Stimulated activated CD8-positive, alpha-beta memory T cell treated with anti-CD3 and anti-CD28 coated beads, Interleukin-15, amount 100 ng/mL, for 1 hour (primary cell): ENCODE results near the gene PLAC8L1.
"Not testable (repeated sequence)": the region's sequence is repeated elsewhere in the genome, so short reads cannot be mapped to it uniquely, and the experiment has no call there.

ENCODE experiments used
- DNase-seq: peaks from one replicate; pipeline ENCODE4 v3.0.0-alpha.2; 2020; ENCODE audit warnings: low read depth

The PLAC8L1 gene, protein sequence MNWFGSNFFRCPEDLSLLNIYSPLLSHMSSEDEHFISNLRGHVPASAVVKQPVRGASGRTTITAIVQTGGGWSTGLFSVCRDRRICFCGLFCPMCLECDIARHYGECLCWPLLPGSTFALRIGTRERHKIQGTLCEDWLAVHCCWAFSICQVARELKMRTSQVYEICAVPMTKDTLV

DNA sequence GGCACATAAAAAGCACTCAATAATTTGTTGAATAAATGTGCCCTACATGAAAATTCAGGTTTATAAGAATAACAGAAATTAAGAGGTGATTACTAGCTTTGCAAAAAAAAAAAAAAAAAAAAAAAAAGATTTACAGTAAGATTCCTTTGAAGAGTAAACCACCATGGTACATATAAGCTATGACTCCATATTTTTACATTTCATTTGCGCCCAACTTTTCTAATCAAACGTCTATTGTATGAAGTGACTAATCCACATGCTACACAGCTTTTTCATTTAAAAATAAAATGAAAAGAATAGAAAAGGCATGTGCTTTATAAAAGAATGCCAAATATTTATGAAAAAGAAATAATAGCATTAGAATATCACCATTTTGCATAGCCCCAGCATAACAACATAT is at the start of gene PLAC8L1:
Gene PLAC8L1 (minus strand): TSS at position 101 of the 400 bp plus-strand sequence. CDS start 1,266 bp downstream, outside the sequence.
- no peak for DNase-seq

DNA sequence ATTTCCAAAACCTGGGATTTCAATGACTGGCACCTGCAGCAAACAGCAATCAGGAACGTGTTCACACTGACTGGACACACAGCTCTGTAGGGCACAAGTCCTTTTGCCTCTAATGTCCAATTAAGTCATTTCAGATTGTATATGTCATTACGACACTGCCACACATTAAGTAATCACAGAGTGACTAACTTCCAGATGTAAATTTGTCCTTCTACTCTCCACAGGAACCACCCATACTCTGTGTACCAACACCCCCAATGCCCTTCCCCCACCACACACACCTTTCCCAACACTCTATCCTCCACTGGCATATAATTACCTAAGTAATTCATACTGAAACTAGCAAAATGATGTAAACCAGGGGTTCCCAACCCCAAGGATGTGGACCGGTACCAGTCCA is 46.6 kb upstream of the PLAC8L1 start:
- no peak for DNase-seq

DNA sequence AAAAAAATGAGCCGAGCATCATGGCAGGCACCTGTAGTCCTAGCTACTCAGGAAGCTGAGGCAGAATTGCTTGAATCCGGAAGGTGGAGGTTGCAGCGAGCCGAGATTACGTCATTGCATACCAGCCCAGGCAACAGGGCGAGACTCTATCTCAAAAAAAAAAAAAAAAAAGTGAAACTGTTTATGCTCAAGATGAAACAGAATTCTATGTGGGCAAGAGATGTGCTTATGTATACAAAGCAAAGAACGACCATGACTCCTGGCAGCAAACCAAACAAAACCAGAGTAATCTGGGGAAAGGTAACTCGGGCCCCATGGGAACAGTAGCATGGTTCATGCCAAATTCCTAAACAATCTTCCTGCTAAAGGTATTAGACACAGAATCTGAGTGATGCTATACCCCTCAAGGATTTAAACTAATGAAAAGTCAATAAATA is 32.6 kb upstream of the PLAC8L1 start:
- no peak for DNase-seq

DNA sequence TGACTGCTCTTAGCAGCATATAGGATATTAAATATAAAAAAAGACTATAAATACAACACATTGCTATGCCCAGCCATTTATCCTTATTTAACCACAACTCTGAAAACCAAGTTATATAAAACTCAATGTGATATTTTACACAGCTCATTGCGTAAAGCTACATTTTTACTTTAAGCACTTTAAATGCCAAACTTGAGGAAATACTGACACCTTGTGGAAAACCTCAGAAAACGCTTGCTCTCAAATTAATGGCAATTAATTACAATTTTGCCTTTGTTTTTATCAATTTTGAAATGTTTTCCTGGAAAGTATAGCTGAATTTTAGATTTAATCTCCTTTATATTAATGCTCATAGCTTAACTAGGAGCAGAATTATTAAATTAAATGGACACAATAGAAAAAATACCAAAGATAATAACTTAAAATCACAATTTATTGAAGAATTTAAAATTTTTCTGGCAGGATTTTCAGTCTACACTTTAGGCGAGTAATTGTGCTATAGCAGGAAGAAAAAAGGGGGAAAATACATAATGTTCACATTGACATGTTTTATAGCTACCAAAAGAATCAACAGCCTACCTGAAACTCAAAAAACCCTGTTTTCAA is 25.2 kb upstream of the PLAC8L1 start:
- DNase-seq: no peak

DNA sequence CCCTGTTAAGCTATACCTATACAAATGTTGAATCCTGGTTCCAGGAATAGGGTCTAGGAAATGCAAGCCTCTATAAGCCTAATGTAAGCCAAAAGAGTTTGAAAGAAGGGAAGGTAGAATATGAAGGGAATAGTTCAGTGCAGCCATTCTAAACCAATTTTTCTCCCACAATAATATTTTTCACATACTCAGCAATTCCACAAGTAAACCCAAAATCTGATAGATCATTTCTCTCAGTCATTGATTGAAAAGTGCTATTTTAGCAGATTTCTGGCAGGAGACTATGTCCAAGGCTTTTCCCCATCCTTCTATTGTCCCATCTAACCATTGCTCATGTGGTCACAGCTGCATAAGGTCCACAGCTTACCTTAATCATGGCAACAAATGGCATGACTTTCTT is 20.7 kb upstream of the PLAC8L1 start:
- DNase-seq: no peak

DNA sequence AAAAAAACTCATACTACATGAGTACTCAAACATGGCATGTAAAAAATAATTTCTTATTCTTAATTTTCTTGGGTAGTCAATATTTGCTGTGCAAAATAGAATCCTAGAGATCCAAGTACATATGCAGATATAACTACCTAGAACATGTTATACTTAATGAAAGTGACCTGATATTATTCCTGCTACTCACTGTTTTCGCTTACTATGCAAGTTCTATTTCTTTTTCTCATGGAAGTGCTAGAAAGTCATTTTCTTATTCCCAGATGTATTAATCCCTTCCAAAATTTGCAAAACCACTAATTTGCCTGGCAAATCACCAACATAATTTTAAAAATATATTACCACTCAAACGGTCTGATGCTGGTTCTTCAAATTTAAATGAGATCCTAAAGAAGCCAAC is 19.2 kb upstream of the PLAC8L1 start:
- no peak for DNase-seq

DNA sequence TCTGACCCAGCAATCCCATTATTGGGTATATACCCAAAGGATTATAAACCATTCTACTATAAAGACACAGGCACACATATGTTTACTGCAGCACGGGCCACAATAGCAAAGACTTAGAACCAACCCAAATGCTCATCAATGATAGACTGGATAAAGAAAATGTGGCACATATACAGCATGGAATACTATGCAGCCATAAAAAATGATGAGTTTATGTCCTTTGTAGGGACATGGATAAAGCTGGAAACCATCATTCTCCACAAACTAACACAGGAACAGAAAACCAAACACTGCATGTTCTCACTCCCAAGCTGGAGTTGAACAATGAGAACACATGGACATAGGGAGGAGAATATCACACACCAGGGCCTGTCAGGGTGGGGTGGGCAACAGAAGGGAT is 16.1 kb upstream of the PLAC8L1 start:
- not testable (repeated sequence) for DNase-seq

DNA sequence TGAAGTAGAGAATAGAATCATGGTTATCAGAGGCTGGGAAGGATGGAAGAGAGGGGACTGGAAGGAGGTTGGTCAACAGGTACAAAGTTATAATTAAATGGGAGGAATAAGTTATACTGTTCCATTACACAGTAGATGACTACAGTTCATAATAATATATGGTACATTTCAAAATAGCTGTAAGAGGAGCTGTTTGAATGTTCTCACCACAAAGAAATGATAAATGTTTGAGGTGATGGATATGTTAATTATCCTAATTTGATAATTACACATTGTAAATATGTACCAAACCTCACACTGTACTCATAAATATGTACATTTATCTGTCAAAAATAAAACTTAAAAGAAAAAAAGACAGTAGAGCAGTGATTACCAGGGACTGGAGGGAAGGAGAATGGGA is 12.9 kb upstream of the PLAC8L1 start:
- no peak for DNase-seq

DNA sequence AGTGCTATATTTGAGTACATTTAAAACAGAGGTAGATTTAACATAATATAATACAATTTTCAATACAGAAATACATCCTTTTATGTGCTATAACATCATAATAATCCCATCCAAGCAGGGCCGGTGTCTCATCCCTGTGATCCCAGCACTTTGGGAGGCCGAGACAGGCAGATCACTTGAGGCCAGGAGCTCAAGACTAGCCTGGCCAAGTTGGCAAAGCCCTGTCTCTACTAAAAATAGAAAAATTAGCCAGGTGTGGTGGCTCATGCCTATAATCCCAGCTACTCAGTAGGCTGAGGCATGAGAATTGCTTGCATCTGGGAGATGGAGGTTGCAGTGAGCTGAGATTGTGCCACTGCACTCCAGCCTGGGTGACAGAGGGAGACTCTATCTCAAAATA is 11.8 kb upstream of the PLAC8L1 start:
- not testable (repeated sequence) for DNase-seq

DNA sequence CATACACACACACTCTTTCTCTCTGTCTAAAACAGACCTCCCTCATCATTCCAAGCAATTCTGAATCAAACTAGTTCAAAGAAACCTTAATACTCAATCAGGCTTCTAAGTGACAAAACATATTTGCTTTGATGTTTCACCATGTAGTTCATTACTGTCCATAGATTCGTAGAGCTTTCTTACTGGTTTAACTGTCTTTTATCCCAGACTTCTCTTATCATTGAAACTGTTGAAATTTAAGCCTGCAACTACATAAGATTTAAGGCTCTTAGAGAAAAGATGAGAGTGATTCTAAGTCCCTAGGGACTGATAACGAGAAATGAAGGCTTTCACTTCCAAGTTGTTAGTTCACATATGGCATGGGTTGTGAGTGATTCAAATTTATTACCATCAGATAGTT is 11.0 kb upstream of the PLAC8L1 start:
- DNase-seq: no peak

DNA sequence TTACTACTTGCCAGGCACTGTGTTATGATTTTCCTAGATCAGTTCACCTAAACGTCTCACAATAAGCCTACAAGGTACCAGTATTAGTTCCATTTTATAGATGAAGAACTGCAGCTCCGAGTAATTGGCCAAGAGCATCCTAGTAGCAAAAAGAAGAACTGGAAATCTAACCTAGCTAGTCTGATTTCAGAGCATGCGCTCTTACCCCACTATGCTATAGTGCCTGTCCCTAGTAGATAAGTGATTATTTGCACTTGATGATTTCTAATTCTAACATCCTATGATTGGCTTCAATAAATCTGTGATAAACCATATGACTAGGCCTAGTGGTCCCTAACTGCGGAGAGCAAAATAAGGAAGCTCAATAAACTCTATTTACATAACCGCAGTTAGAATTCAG is 7.1 kb upstream of the PLAC8L1 start:
- DNase-seq: no peak

DNA sequence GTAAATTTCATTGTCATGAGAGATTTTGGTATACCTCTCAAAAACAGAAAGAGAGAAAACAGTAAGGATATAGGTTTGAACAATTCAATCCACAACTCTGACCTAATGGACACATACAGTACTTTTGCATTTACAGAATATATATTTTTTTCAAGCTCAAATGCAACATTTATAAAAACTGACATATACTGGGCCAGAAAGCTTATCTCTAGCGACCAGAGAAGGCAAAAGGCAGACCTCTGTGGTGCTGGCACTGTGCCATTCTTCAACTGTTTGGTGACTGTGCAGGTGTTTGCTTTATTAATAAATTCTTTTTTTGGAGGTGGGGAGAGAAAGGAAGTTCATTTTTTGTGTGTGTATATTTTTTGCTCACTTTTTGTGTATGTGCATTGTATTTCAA is 6.0 kb upstream of the PLAC8L1 start:
- no peak for DNase-seq

DNA sequence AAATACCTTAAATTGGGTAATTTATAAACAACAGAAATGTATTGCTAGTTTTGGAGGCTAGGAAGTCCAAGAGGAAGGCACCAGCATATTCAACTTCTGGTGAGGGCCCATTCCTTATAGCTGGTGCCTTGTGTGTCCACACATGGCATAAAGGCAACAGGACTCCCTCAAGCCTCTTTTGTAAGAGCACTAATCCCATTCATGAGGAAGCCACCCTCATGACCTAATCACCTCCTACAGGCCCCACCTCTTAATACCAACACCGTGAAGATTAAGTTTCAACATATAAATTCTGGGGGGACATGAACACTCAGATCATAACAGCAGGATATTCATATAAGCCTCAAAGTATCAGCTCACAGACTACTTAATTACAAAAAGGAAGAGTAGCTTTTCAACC is 4.0 kb upstream of the PLAC8L1 start:
- no peak for DNase-seq

DNA sequence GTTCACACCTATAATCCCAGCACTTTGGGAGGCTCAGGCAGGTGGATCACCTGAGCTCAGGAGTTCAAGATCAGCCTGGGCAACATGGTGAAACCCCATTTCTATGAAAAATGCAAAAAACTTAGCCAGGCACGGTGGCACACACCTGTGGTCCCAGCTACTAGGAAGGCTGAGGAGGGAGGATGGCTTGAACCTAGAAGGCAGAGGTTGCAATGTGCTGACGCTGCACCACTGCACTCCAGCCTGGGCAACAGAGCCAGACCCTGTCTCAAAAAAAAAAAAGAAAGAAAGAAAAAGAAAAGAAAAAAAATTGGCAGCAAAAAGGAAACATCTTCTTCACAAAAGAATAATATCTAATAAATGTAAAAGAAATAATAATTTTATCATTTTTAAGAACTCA is 3.5 kb upstream of the PLAC8L1 start:
- not testable (repeated sequence) for DNase-seq

DNA sequence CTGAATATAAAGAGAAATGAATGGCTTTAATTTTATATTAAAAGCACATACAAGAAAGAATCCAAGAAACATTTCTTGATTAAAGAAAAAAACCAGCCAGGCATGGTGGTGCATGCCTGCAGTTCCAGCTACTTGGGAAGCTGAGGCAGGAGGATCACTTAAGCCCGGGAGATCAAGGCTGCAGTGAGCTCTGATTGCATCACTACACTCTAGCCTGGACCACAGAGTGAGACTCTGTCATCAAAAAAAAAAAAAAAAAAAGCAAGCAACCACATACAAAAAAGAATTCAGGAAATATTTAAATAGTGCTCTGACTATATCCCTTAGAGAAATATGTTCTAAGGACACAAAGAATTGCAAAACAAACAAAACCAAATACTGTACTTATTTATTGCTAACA is 2.5 kb upstream of the PLAC8L1 start:
- DNase-seq: no peak

DNA sequence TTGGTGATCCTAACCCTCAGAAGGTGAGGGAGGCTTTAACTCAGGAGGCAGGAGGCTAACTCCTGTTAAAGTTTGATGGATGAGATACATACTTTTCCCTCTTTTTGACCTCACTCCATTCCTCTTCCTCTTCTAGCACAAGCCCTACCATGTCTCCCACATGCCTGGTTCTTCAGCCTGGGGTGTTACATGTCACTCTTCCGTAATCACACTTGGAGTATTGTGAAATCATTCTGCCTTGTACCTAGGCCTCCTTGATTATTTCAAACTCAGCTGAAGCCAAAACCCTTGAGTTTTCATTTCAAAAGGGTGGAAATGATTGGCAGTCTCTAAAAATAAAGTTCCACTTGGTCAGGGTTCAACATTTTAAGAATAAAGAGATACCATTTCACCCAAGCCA is 1.8 kb downstream of the PLAC8L1 start:
- no peak for DNase-seq

DNA sequence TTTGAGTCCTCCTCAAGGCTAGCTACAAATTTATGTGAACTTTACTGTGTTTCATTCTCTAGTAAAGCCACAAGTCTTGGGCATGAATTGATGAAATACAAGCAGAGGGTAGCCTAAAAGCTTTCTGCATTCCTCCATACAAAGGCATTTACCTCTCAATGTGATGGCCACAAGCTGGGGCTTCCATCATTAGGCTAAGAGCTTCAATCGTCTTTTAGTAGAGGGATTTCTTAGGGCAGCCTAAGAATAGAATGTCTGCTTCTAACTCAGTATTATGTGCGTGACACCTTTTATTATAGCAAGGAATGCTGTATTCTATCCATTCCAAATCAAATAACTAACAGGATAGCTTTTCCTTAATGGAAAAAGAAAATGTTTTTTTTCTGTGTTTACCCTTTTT is 3.7 kb downstream of the PLAC8L1 start:
- DNase-seq: no peak

DNA sequence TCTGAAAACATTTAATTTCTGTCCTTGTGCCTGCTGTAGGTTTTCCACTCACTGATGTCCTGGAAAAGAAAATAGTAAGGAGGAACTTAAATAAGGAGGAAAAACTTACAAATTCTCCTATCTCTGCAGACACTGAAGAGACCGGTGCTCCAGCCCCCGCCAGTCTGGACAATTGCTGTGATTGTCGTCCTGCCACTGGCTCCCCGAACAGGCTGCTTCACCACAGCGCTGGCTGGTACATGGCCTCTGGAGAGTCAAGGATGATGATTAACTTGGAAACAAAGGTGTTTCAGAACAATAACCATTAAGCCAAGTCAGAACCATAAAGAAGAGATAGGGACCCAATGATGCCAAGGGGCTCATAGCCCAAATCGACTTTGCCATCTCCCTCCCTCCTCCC is 7.3 kb downstream of the PLAC8L1 start:
- DNase-seq: no peak

DNA sequence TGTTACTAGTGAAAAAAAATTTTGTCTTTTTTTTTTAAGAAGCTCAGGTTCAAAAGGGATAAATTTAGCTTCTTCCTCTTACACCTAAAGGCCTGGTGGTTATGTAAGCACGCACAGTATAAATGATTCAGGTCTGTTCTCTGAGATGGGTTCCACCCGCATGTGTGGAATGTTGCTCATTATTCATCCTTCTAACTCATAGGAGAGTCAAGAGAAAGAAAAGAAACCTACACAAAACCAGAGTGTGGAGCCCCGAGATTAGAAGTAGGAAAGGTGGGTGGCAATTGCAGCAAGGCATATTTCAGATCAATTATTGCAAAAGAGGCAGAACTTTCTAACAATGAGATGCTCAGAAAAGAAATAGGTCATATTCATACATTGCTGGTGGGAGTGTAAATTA is 13.5 kb downstream of the PLAC8L1 start:
- DNase-seq: no peak

DNA sequence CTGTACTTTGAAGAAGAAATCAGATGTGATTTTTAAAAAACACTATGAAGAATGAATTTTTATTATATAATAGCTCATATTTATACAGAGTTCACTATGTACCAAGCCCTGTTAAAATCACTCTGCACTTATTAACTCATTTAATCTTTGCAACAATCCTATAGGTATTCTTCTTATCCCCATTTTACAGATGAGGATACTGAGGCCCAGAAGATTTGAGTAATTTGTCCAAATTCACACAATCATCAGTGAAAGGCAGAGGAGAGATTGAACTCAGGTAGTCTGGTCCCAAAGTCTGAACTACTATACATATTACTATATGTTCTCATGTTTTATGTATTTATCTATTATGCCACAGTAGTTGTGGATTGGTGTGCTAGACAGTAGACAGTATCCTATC is 16.1 kb downstream of the PLAC8L1 start:
- DNase-seq: no peak

DNA sequence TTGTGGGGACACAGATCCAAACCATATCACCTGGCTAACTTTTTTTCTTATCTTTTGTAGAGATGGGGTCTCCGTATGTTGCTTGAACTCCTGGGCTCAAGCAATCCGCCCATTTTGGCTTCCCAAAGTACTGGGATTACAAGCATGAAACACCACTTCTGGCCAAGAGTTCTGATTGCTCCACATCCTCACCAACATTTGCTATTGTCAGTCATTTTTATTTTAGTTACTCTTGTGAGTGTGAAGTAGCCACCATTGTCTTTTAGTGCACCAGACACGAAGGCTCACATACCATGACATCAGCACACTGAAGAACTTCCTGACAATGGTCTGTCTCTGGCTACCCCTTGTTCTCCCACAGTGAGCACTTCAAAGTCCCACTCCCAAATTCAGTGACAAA is 17.3 kb downstream of the PLAC8L1 start:
- DNase-seq: no peak

DNA sequence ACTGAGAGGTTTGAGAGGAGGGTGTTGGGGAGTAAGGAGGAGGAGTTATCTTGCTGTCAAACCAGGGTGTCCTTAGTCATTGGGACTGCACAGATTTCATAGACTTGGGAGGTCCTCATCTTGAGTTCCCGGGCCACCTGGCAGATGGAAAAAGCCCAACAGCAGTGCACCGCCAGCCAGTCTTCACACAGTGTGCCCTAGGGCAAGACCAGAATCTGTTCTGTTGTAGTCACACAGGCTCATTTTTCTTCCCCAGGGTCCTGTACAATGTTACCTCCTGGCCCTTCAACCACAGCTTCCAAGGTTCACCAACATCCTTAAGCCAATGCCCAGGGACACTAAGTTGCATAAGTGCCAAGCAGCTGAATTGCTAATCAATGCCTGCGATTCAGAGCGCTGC is 21.0 kb downstream of the PLAC8L1 start:
- no peak for DNase-seq

DNA sequence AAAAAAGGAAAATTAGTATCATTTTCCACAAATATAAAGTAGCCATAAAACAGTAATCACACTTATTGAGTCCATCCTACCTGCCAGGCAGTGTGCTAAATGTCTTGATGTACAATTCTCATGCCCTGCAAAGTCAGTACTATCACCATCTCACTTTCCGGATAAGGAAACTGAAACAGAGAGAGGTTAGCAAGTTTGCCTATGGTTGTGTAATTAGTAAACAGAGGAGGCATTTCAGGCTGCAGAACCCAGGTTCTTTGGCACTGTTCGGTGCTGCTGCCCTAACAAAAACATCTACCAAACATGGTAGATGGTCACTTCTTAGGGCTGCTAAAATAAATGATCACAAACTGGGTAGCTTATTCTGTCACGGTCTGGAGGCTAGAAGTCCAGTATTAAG is 22.6 kb downstream of the PLAC8L1 start:
- no peak for DNase-seq

DNA sequence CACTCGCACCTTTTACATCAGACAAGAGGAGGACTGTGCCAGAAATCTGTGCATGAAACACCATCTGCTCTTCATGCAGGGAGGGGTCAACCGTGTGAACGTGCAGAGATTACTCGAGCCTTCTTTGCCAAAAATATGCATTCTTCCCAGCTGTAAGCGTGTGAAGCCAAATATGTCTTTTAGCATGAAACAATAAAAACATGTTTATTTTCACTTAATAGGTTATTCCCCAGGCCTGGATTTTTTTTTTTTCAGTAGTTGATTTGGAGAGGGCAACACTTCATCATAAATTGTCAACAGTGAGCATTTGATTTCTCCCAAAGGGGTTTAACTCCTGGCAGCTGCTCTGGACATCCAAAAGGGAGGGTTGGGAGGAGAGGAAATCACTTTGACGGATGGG is 23.8 kb downstream of the PLAC8L1 start:
- no peak for DNase-seq
